ENCODE measurements around the gene SLC2A4RG. TPM values are rescaled to one million over a fixed set of nuclear protein-coding genes. Genes with fewer than 3 reads are reported as not detected.

Gene SLC2A4RG
- total RNA-seq, 1 donor from 2014 or later = 10.4 TPM

GRCh38 chr20:63705232-63706026 is 34.1 kb upstream of the SLC2A4RG start:
- Histone ChIP-seq H3K9ac (ENCODE audit: low read depth in 1 of 3, low read length in 3 of 3) (peak overlapping the region in 1 of 3 donors; percentile 93), H3K27ac (ENCODE audit: low read depth, low read length) (no peak overlapping the region), H3K27me3 (ENCODE audit: control insufficient read depth in 3 of 3, insufficient read depth in 3 of 3, low read length in 3 of 3) (no peaks in the 10 kb centered on the region), H3K36me3 (ENCODE audit: control insufficient read depth in 3 of 3, insufficient read depth in 3 of 3, low read length in 3 of 3) (peaks cover 34 to 46% (median 35%) of the 10 kb centered on the region in 3 donors), H3K4me3 (ENCODE audit: low read length in 3 of 3) (no peak overlapping the region), H3K4me1 (ENCODE audit: control insufficient read depth in 3 of 3, insufficient read depth in 3 of 3, low read length in 3 of 3) (peaks cover 23 to 29% (median 25%) of the 10 kb centered on the region in 3 donors), H3K9me3 (ENCODE audit: control insufficient read depth in 3 of 3, low read length in 3 of 3) (no peaks in the 10 kb centered on the region)

GRCh38 chr20:63706027-63706695 is 33.4 kb upstream of the SLC2A4RG start:
- Histone ChIP-seq H3K4me3 (ENCODE audit: low read length in 3 of 3) (peak overlapping the region; percentile 78 to 89 (median 87)), H3K36me3 (ENCODE audit: control insufficient read depth in 3 of 3, insufficient read depth in 3 of 3, low read length in 3 of 3) (peaks cover 36 to 47% (median 41%) of the 10 kb centered on the region in 3 donors), H3K27ac (ENCODE audit: low read depth, low read length) (peak overlapping the region; percentile 89), H3K9ac (ENCODE audit: low read depth in 1 of 3, low read length in 3 of 3) (peak overlapping the region; percentile 90 to 94 (median 93)), H3K27me3 (ENCODE audit: control insufficient read depth in 3 of 3, insufficient read depth in 3 of 3, low read length in 3 of 3) (no peaks in the 10 kb centered on the region), H3K4me1 (ENCODE audit: control insufficient read depth in 3 of 3, insufficient read depth in 3 of 3, low read length in 3 of 3) (peaks cover 23 to 29% (median 25%) of the 10 kb centered on the region in 3 donors), H3K9me3 (ENCODE audit: control insufficient read depth in 3 of 3, low read length in 3 of 3) (no peaks in the 10 kb centered on the region)

- Histone ChIP-seq H3K9ac (ENCODE audit: low read depth in 1 of 3, low read length in 3 of 3) (peak overlapping the region; percentile 90 to 94 (median 93)), H3K9me3 (ENCODE audit: control insufficient read depth in 3 of 3, low read length in 3 of 3) (no peaks in the 10 kb centered on the region), H3K4me3 (ENCODE audit: low read length in 3 of 3) (peak overlapping the region; percentile 78 to 89 (median 87)), H3K27me3 (ENCODE audit: control insufficient read depth in 3 of 3, insufficient read depth in 3 of 3, low read length in 3 of 3) (no peaks in the 10 kb centered on the region), H3K36me3 (ENCODE audit: control insufficient read depth in 3 of 3, insufficient read depth in 3 of 3, low read length in 3 of 3) (peaks cover 36 to 49% (median 47%) of the 10 kb centered on the region in 3 donors), H3K4me1 (ENCODE audit: control insufficient read depth in 3 of 3, insufficient read depth in 3 of 3, low read length in 3 of 3) (peaks cover 23 to 29% (median 25%) of the 10 kb centered on the region in 3 donors), H3K27ac (ENCODE audit: low read depth, low read length) (peak overlapping the region; percentile 89)
These were observed 32.6 kb upstream of the SLC2A4RG start for GRCh38 chr20:63706852-63707557.

GRCh38 chr20:63707558-63708300 is 31.8 kb upstream of the SLC2A4RG start, which contains the start of the genes ARFRP1 and ZGPAT:
TSS of gene ARFRP1 (minus strand) at chr20:63707976. CDS start at chr20:63707091, 885 bp downstream.
TSS of gene ZGPAT (plus strand) at chr20:63708039. CDS start at chr20:63708581, 542 bp downstream.
- H3K27me3 ChIP-seq (ENCODE audit: control insufficient read depth in 3 of 3, insufficient read depth in 3 of 3, low read length in 3 of 3) = no peaks in the 10 kb centered on the region
- peaks cover 36 to 50% (median 48%) of the 10 kb centered on the region in 3 donors for H3K36me3 ChIP-seq (ENCODE audit: control insufficient read depth in 3 of 3, insufficient read depth in 3 of 3, low read length in 3 of 3)
- H3K4me1 ChIP-seq (ENCODE audit: control insufficient read depth in 3 of 3, insufficient read depth in 3 of 3, low read length in 3 of 3) = peaks cover 23 to 29% (median 25%) of the 10 kb centered on the region in 3 donors
- peak within 1 kb of the TSS; percentile 78 to 89 (median 87) for H3K4me3 ChIP-seq (ENCODE audit: low read length in 3 of 3)
- H3K27ac ChIP-seq (ENCODE audit: low read depth, low read length) = peak within 1 kb of the TSS; percentile 89
- peak within 1 kb of the TSS; percentile 90 to 94 (median 93) for H3K9ac ChIP-seq (ENCODE audit: low read depth in 1 of 3, low read length in 3 of 3)
- H3K9me3 ChIP-seq (ENCODE audit: control insufficient read depth in 3 of 3, low read length in 3 of 3) = no peaks in the 10 kb centered on the region

GRCh38 chr20:63708301-63709148 is 31.1 kb upstream of the SLC2A4RG start:
- Histone ChIP-seq H3K9ac (ENCODE audit: low read depth in 1 of 3, low read length in 3 of 3) (peak overlapping the region; percentile 80 to 85 (median 81)), H3K27me3 (ENCODE audit: control insufficient read depth in 3 of 3, insufficient read depth in 3 of 3, low read length in 3 of 3) (no peaks in the 10 kb centered on the region), H3K4me3 (ENCODE audit: low read length in 3 of 3) (peak overlapping the region; percentile 70 to 89 (median 87)), H3K27ac (ENCODE audit: low read depth, low read length) (peak overlapping the region; percentile 89), H3K36me3 (ENCODE audit: control insufficient read depth in 3 of 3, insufficient read depth in 3 of 3, low read length in 3 of 3) (peaks cover 32 to 50% (median 43%) of the 10 kb centered on the region in 3 donors), H3K4me1 (ENCODE audit: control insufficient read depth in 3 of 3, insufficient read depth in 3 of 3, low read length in 3 of 3) (peaks cover 23 to 29% (median 25%) of the 10 kb centered on the region in 3 donors), H3K9me3 (ENCODE audit: control insufficient read depth in 3 of 3, low read length in 3 of 3) (no peaks in the 10 kb centered on the region)

GRCh38 chr20:63709149-63709527 is 30.4 kb upstream of the SLC2A4RG start:
- H3K9ac ChIP-seq (ENCODE audit: low read depth in 1 of 3, low read length in 3 of 3) = peak overlapping the region in 2 of 3 donors; percentile 80 to 81
- no peaks in the 10 kb centered on the region for H3K9me3 ChIP-seq (ENCODE audit: control insufficient read depth in 3 of 3, low read length in 3 of 3)
- H3K27me3 ChIP-seq (ENCODE audit: control insufficient read depth in 3 of 3, insufficient read depth in 3 of 3, low read length in 3 of 3) = no peaks in the 10 kb centered on the region
- peaks cover 29 to 47% (median 40%) of the 10 kb centered on the region in 3 donors for H3K36me3 ChIP-seq (ENCODE audit: control insufficient read depth in 3 of 3, insufficient read depth in 3 of 3, low read length in 3 of 3)
- H3K4me3 ChIP-seq (ENCODE audit: low read length in 3 of 3) = peak overlapping the region in 2 of 3 donors; percentile 87 to 89
- no peak overlapping the region for H3K27ac ChIP-seq (ENCODE audit: low read depth, low read length)
- peaks cover 23 to 29% (median 25%) of the 10 kb centered on the region in 3 donors for H3K4me1 ChIP-seq (ENCODE audit: control insufficient read depth in 3 of 3, insufficient read depth in 3 of 3, low read length in 3 of 3)

- no peak overlapping the region for H3K4me3 ChIP-seq (ENCODE audit: low read length in 3 of 3)
- H3K36me3 ChIP-seq (ENCODE audit: control insufficient read depth in 3 of 3, insufficient read depth in 3 of 3, low read length in 3 of 3) = peaks cover 14 to 27% (median 19%) of the 10 kb centered on the region in 3 donors
- no peaks in the 10 kb centered on the region for H3K9me3 ChIP-seq (ENCODE audit: control insufficient read depth in 3 of 3, low read length in 3 of 3)
- no peak overlapping the region for H3K9ac ChIP-seq (ENCODE audit: low read depth in 1 of 3, low read length in 3 of 3)
- H3K27ac ChIP-seq (ENCODE audit: low read depth, low read length) = no peak overlapping the region
- no peaks in the 10 kb centered on the region for H3K27me3 ChIP-seq (ENCODE audit: control insufficient read depth in 3 of 3, insufficient read depth in 3 of 3, low read length in 3 of 3)
- peaks cover 21 to 25% (median 21%) of the 10 kb centered on the region in 3 donors for H3K4me1 ChIP-seq (ENCODE audit: control insufficient read depth in 3 of 3, insufficient read depth in 3 of 3, low read length in 3 of 3)
These were observed 28.4 kb upstream of the SLC2A4RG start for GRCh38 chr20:63711085-63711645.

- peaks cover 10 to 23% (median 12%) of the 10 kb centered on the region in 3 donors for H3K36me3 ChIP-seq (ENCODE audit: control insufficient read depth in 3 of 3, insufficient read depth in 3 of 3, low read length in 3 of 3)
- H3K27me3 ChIP-seq (ENCODE audit: control insufficient read depth in 3 of 3, insufficient read depth in 3 of 3, low read length in 3 of 3) = no peaks in the 10 kb centered on the region
- H3K9me3 ChIP-seq (ENCODE audit: control insufficient read depth in 3 of 3, low read length in 3 of 3) = no peaks in the 10 kb centered on the region
- no peak overlapping the region for H3K9ac ChIP-seq (ENCODE audit: low read depth in 1 of 3, low read length in 3 of 3)
- H3K4me1 ChIP-seq (ENCODE audit: control insufficient read depth in 3 of 3, insufficient read depth in 3 of 3, low read length in 3 of 3) = peaks cover 10 to 15% (median 11%) of the 10 kb centered on the region in 3 donors
- H3K4me3 ChIP-seq (ENCODE audit: low read length in 3 of 3) = no peak overlapping the region
- H3K27ac ChIP-seq (ENCODE audit: low read depth, low read length) = no peak overlapping the region
These were observed 27.4 kb upstream of the SLC2A4RG start for GRCh38 chr20:63712191-63712590.

Data from skeletal muscle tissue (tissue), 4 donors.